K562 (cell line): ENCODE data around the gene VIM.

Source experiments
- CBX8 ChIP-seq: fragments of 200-600 bp; sonication (generic); IDR thresholded peaks from 2 replicates; pipeline ENCODE4 v1.6.1; 2012; ENCODE audit warnings: borderline replicate concordance, mixed run types, low read depth, mild to moderate bottlenecking, moderate library complexity, mixed read lengths, low read length, control low read depth, inconsistent platforms; ENCODE audit not compliant: poor library complexity, severe bottlenecking; ENCODE audit errors: extremely low read depth
- EZH2 ChIP-seq: IDR thresholded peaks from 2 replicates; pipeline ENCODE4 v1.6.1; 2012; ENCODE audit warnings: low read depth, mild to moderate bottlenecking, inconsistent platforms, low read length, borderline replicate concordance
- JUND ChIP-seq, 2 experiments: IDR thresholded peaks; 2 replicates in 1 of 2; 3 replicates in 1 of 2; pipeline ENCODE4 v1.6.1; 2011; ENCODE audit warnings: borderline replicate concordance in 2 of 2, low read depth in 2 of 2, low read length in 2 of 2, improper control_type of control experiment in 1 of 2, missing biosample characterization in 1 of 2, missing genetic modification characterization in 1 of 2, missing genetic modification reagents in 1 of 2
- KLF13 ChIP-seq: fragments of 450-650 bp; IDR thresholded peaks from 2 replicates; pipeline ENCODE4 v1.6.1; 2016; ENCODE audit warnings: missing genetic modification characterization, low read depth, mild to moderate bottlenecking, missing compliant biosample characterization, moderate library complexity, borderline replicate concordance
- MXI1 ChIP-seq: IDR thresholded peaks from 2 replicates; pipeline ENCODE4 v1.6.1; 2011; ENCODE audit warnings: low read depth, mild to moderate bottlenecking, improper control_type of control experiment, low read length
- NRF1 ChIP-seq, 2 experiments: fragments of 450-650 bp; IDR thresholded peaks in 1 of 2; conservative IDR thresholded peaks in 1 of 2; 2 replicates each; pipeline ENCODE4 v1.6.1; 2014; ENCODE audit warnings: mild to moderate bottlenecking in 2 of 2

GRCh38 chr10:17239345-17240085 is 11.5 kb downstream of the VIM start:
- TF ChIP-seq NRF1 (conservative IDR thresholded peaks at IDR 0.05 in 1 of 2, IDR thresholded peaks at IDR 0.05 in 1 of 2) = no peak
- TF ChIP-seq EZH2 = no peak
- TF ChIP-seq CBX8 = no peak
- no peak for TF ChIP-seq KLF13 (tag)
- TF ChIP-seq JUND (IDR thresholded peaks at IDR 0.05; ENCODE audit: borderline replicate concordance, low read depth, low read length) = no peak
- no peak for TF ChIP-seq JUND (tag; IDR thresholded peaks at IDR 0.05; ENCODE audit: borderline replicate concordance, low read depth, low read length)
- no peak for TF ChIP-seq MXI1
